Left lobe of liver (tissue), 2 donors: ENCODE data around the gene NAA16. TPM values are rescaled to one million over a fixed set of nuclear protein-coding genes. Genes with fewer than 3 reads are reported as not detected.
A peak's percentile ranks its signal among the peaks of the same experiment; 100 is the strongest.
"Not testable (repeated sequence)": the region's sequence is repeated elsewhere in the genome, so short reads cannot be mapped to it uniquely, and the experiment has no call there.

Experiments
- ATAC-seq: fragments of 200-7000 bp; cut with Tn5 transposase; one replicate; pipeline ENCODE4 v1.9.1; 2020; ENCODE audit warnings: mild to moderate bottlenecking, moderate library complexity
- DNase-seq: peaks from one replicate; pipeline ENCODE4 v3.0.0-alpha.2; 2020; ENCODE audit warnings: low spot score
- total RNA-seq: library from RNA; stranded (reverse); gene quantifications from one replicate; pipeline ENCODE4 v1.2.1, GENCODE V29; 2021
- donor health status: DM: no; HTN: no; CAD: no; lungs with moderate emphysema.
- donor health status: DM: no; HTN: yes; CAD: no.

Gene NAA16
- total RNA-seq, 1 donor from 2014 or later, result 6.1 TPM

GRCh38 chr13:41352935-41353840 lies 42.1 kb downstream of the NAA16 start:
- peak; percentile 80 for ATAC-seq
- DNase-seq, result no peak

DNA sequence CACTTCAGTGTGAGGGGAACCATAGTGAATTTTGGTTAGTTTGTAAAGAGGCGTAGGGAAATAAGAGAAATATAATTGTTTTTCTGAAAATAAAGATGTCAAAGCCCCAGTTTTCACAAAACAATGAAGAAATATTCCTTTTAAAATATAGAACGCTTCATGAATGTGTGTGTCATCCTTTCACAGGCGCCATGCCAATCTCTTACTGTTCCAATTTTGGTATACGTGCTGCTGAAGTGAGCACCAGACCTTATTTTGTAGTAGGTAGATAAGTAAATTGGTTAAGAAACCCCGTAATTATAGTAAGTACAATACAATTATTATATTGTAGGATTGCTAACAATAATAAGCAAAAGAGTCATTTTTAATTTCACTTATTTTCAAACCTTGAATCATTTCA lies 43.3 kb downstream of the NAA16 start:
- no peak for ATAC-seq
- no peak for DNase-seq

GRCh38 chr13:41356385-41356648 lies 45.2 kb downstream of the NAA16 start:
- not testable (repeated sequence) for ATAC-seq, DNase-seq

- DNase-seq, result no peak
- ATAC-seq, result no peak
Measured at GRCh38 chr13:41356786-41357185, 45.7 kb downstream of the NAA16 start.

GRCh38 chr13:41361491-41361890 lies 50.4 kb downstream of the NAA16 start:
- ATAC-seq (no peak), DNase-seq (no peak)

DNA sequence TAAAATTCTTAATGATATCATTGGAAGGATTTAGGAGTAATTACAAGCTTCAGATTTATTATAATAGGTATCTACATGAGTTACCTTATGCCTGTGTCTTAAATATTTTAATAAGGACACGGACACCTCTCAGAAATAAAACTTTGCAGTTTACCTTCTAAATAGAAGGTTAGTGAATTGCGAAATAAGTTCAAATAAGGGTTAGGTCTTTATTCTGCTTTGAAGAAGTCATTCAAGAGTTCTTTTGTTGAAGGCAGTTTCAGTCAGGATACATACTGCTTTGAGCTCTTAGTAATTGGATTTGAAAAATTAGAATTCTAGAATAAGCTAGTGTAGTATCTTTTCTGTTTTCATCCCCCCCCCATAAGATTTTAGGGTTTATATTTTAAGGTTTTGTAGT lies 53.0 kb downstream of the NAA16 start:
- DNase-seq, result no peak
- ATAC-seq, result no peak

DNA sequence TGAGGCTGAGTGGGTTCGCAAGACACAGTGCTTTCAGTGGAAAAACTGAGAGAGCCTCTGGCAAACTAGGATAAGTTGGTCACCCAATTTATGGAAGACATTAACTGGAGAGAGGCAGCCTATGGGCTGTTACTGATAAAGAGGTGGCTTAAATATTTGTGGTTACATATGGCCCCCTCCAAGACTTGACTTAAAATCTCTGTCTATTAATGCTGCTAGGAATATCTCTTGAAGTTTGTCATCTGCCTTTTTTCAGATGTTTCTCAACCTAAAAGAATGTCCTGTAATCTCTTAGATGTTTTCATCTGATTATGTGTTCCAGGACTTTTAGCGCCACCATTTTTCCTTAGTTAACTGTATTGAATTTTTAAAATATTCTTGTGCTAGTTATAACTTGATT lies 54.6 kb downstream of the NAA16 start:
- ATAC-seq, result no peak
- DNase-seq, result no peak

- ATAC-seq, result no peak
- DNase-seq, result no peak
Measured at GRCh38 chr13:41370736-41371135, 59.7 kb downstream of the NAA16 start.

GRCh38 chr13:41377446-41377845 lies 66.4 kb downstream of the NAA16 start:
- no peak for ATAC-seq
- no peak for DNase-seq

DNA sequence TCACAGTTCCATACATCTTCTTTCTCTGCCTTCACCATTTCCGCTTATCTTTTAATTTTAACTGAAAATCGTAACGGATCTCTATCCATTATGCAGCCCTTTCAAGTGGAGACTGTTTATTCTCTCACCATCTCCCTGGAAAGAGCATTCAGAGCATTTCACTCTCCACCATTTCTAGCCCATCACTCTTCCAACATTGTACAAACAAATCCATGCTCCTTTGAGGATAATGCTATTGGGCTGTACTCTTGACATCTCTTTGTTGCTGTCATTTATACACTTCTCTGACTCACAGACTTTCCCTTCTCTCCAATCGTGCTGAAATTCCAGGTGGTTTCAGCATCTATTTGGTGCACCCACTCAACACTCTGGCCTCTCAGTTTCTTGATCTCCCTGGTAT lies 71.4 kb downstream of the NAA16 start:
- DNase-seq (no peak), ATAC-seq (no peak)

- ATAC-seq (no peak), DNase-seq (no peak)
Measured at GRCh38 chr13:41383386-41383785, 72.3 kb downstream of the NAA16 start.

DNA sequence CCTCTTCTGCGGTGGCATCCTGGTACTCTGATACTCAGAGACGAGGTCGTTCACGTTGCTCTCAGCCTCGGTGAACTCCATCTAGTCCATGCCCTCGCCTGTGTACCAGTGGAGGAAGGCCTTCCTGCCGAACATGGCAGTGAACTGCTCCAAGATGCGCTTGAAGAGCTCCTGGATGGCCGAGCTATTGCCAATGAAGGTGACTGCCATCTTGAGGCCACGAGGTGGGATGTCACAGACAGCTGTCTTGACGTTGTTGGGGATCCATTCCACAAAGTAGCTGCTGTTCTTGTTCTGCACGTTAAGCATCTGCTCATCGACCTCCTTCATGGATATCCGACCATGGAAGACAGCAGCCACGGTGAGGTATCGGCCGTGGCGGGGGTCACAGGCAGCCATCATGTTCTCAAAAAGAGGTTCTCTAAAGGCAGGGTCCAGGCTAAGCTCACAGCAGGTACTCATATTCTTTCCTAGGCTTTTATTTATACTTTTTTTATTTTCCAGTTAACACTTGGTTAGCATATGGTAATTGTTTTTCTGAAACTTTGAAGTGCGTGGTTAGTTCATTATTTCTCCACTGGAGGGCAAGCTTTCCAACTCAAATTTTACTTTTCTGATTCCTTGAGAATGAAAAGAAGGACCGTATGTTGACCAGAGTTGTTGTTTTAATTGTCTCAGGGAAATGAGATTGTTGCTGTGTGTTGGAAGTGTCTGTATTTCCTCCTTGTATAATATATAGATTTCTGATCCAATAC lies 73.9 kb downstream of the NAA16 start:
- ATAC-seq (peak; percentile 24), DNase-seq (no peak)

- ATAC-seq (no peak), DNase-seq (no peak)
Measured at GRCh38 chr13:41386211-41386610, 75.1 kb downstream of the NAA16 start.

GRCh38 chr13:41387576-41387975 lies 76.5 kb downstream of the NAA16 start:
- DNase-seq (no peak), ATAC-seq (no peak)

GRCh38 chr13:41388143-41388881 lies 77.2 kb downstream of the NAA16 start:
- no peak for ATAC-seq
- no peak for DNase-seq

DNA sequence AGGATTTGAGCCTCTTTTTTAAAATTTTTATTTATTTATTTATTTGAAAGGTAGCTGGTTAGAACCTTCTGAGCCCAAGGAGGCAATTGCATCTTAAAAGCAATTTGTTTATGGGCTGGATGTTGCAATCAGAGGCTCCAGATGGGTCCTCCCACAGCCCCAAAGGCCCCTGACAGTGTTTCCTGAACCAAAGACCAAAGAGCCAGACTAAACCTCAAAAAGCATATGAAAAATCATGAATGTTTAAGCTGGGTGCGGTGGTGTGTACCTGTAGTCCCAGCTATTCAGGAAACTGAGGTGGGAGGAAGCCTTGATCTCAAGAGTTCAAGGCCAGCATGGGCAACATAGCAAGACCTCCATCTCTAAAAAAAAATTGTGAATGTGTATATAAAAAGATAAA lies 78.5 kb downstream of the NAA16 start:
- DNase-seq (no peak), ATAC-seq (no peak)

DNA sequence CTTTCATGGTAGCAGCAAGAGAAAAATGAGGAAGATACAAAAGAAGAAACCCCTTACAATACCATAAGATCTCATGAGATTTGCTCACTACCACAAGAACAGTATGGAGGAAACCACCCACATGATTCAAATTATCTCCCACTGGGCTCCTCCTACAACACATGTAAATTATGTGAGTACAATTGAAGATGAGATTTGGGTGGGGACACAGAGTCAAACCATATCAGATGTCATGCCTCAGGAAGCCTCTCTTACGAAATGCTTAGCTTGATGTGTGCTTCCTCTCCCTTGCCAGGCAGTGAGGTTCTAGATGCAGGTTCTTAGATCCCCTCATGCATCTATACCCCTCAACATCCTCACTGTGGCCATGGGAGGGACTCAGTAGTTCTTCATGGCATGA lies 83.1 kb downstream of the NAA16 start:
- ATAC-seq, result no peak
- DNase-seq, result no peak

GRCh38 chr13:41398494-41399170 lies 87.6 kb downstream of the NAA16 start:
- no peak for DNase-seq
- no peak for ATAC-seq

DNA sequence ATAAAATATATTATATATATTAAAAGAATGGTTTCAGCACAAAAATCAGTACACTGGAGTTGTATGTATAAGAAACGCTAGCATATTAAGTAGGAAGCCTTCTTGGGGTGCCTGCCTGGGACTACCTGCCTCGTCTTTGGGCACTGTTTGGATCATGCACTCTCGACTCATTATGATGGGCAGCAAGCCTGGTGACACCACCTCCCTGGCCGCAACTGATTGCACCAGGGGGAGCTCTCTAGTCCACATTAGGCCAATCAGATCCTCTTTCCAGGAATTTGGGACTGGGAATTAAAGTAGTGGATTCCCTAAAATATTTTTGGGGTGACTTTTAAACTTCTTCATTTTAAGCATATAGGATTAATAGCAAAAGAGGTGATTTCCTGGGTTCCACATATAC lies 90.3 kb downstream of the NAA16 start:
- DNase-seq (no peak), ATAC-seq (peak; percentile 29)

- DNase-seq, result no peak
- ATAC-seq, result peak; percentile 34
Measured at GRCh38 chr13:41402691-41403511, 91.8 kb downstream of the NAA16 start.
